ENCODE measurements around the gene ATP6V1F.
A peak's percentile ranks its signal among the peaks of the same experiment; 100 is the strongest.

The ATP6V1F gene

GRCh38 chr7:128856001-128856718, 6.5 kb upstream of the ATP6V1F start:
- TF ChIP-seq CTCF (IDR thresholded peaks at IDR 0.05; ENCODE audit: low read depth, low read length, missing control alignments): no peak

GRCh38 chr7:128858380-128859231, 4.0 kb upstream of the ATP6V1F start:
- Histone ChIP-seq H3K4me3 (ENCODE audit: low read depth, low read length) (no peak overlapping the region), H3K36me3 (replicated peaks) (peaks cover 61% of the 10 kb centered on the region), H3K27me3 (replicated peaks) (no peaks in the 10 kb centered on the region), H3K27ac (no peak overlapping the region)
- TF ChIP-seq CTCF (IDR thresholded peaks at IDR 0.05; ENCODE audit: low read depth, low read length, missing control alignments): no peak
- DNase-seq: no peak
- in situ Hi-C loops (cut with HindIII; ENCODE audit: low pct_ligation_motif_present, low sequenced_read_pairs): no loop called here

More at GRCh38 chr7:128856001-128856718, 6.5 kb upstream of the ATP6V1F start:
- no peak overlapping the region for H3K4me3 ChIP-seq (ENCODE audit: low read depth, low read length)
- peaks cover 85% of the 10 kb centered on the region for H3K36me3 ChIP-seq (replicated peaks)
- no peaks in the 10 kb centered on the region for H3K27me3 ChIP-seq (replicated peaks)
- no peak for DNase-seq
- no peak overlapping the region for H3K27ac ChIP-seq
- in situ Hi-C loops (cut with HindIII; ENCODE audit: low pct_ligation_motif_present, low sequenced_read_pairs): no loop called here

- Histone ChIP-seq H3K27me3 (replicated peaks) (no peaks in the 10 kb centered on the region), H3K27ac (no peak overlapping the region), H3K36me3 (replicated peaks) (peaks cover 52% of the 10 kb centered on the region), H3K4me3 (ENCODE audit: low read depth, low read length) (no peak overlapping the region)
- in situ Hi-C loops (cut with HindIII; ENCODE audit: low pct_ligation_motif_present, low sequenced_read_pairs): no loop called here
- TF ChIP-seq CTCF (IDR thresholded peaks at IDR 0.05; ENCODE audit: low read depth, low read length, missing control alignments): no peak
- DNase-seq: no peak
Measured at GRCh38 chr7:128859232-128860157, 3.2 kb upstream of the ATP6V1F start.

- Histone ChIP-seq H3K27me3 (replicated peaks) (no peaks in the 10 kb centered on the region), H3K4me3 (ENCODE audit: low read depth, low read length) (no peak overlapping the region), H3K36me3 (replicated peaks) (peaks cover 49% of the 10 kb centered on the region), H3K27ac (no peak overlapping the region)
- in situ Hi-C loops (cut with HindIII; ENCODE audit: low pct_ligation_motif_present, low sequenced_read_pairs): no loop called here
- peak; percentile 44 for TF ChIP-seq CTCF (IDR thresholded peaks at IDR 0.05; ENCODE audit: low read depth, low read length, missing control alignments)
- DNase-seq: no peak
Measured at GRCh38 chr7:128860158-128861073, 2.2 kb upstream of the ATP6V1F start.

Data from brain microvascular endothelial cell (primary cell).